Measurements from ENCODE around the gene ACADVL.

DNA sequence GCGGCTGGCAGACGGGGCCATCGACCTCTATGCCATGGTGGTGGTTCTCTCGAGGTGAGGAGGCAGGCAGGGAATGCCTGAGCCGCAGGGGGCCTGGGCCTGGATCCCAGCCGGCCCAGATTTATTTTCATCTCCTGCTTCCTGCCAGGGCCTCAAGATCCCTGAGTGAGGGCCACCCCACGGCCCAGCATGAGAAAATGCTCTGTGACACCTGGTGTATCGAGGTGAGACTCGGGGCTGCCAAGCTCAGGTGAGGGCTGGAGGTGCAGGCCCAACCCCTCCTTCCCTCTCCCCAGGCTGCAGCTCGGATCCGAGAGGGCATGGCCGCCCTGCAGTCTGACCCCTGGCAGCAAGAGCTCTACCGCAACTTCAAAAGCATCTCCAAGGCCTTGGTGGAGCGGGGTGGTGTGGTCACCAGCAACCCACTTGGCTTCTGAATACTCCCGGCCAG, 4.9 kb downstream of the ACADVL start:
- TF ChIP-seq POLR2AphosphoS5 (IDR thresholded peaks at IDR 0.05): no peak
- TF ChIP-seq, protein P1, sequence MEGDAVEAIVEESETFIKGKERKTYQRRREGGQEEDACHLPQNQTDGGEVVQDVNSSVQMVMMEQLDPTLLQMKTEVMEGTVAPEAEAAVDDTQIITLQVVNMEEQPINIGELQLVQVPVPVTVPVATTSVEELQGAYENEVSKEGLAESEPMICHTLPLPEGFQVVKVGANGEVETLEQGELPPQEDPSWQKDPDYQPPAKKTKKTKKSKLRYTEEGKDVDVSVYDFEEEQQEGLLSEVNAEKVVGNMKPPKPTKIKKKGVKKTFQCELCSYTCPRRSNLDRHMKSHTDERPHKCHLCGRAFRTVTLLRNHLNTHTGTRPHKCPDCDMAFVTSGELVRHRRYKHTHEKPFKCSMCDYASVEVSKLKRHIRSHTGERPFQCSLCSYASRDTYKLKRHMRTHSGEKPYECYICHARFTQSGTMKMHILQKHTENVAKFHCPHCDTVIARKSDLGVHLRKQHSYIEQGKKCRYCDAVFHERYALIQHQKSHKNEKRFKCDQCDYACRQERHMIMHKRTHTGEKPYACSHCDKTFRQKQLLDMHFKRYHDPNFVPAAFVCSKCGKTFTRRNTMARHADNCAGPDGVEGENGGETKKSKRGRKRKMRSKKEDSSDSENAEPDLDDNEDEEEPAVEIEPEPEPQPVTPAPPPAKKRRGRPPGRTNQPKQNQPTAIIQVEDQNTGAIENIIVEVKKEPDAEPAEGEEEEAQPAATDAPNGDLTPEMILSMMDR (IDR thresholded peaks at IDR 0.05): no peak
- TF ChIP-seq POLR2A (IDR thresholded peaks at IDR 0.05): no peak
- no peak for TF ChIP-seq EP300 (IDR thresholded peaks at IDR 0.05; ENCODE audit: low read depth)
